ENCODE data around the gene EXOC6B.

DNA sequence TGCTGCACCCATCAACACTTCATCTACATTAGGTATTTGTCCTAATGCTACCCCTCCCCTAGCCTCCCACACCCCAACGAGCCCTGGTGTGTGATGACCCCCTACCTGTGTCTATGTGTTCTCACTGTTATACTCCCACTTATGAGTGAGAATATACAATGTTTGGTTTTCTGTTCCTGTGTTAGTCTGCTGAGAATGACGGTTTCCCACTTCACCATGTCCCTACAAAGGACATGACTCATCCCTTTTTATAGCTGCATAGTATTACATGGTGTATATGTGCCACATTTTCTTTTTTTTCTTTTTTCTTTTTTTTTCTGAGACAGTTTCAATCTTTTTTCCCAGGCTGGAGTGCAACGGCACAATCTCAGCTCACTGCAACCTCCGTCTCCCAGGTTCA lies 394.1 kb downstream of the EXOC6B start:
- TF ChIP-seq EZH2 (IDR thresholded peaks at IDR 0.05; ENCODE audit: insufficient read depth, poor library complexity, severe bottlenecking), result no peak
- TF ChIP-seq EZH2phosphoT487 (IDR thresholded peaks at IDR 0.05; ENCODE audit: insufficient read depth, low read depth), result no peak
